K562 (cell line): ENCODE results near the gene GNPTAB. TPM values are rescaled to one million over a fixed set of nuclear protein-coding genes. Genes with fewer than 3 reads are reported as not detected.

Source experiments
- CHCHD3 ChIP-seq: fragments of 250-450 bp; sonication (Bioruptor Pico); IDR thresholded peaks from 2 replicates; pipeline ENCODE4 v2.1.2; 2022; ENCODE audit warnings: mild to moderate bottlenecking
- ETV1 ChIP-seq: fragments of 450-650 bp; conservative IDR thresholded peaks from 2 replicates; pipeline ENCODE4 v1.6.1; 2016; ENCODE audit warnings: missing genetic modification characterization, control low read depth, low read depth, missing compliant biosample characterization
- KLF1 ChIP-seq: fragments of 450-650 bp; IDR thresholded peaks from 2 replicates; pipeline ENCODE4 v1.6.1; 2016; ENCODE audit warnings: missing genetic modification characterization, missing compliant biosample characterization
- L3MBTL2 ChIP-seq: fragments of 450-650 bp; IDR thresholded peaks from 2 replicates; pipeline ENCODE4 v1.6.1; 2016; ENCODE audit warnings: mild to moderate bottlenecking, moderate library complexity
- MAZ ChIP-seq, 2 experiments: fragments of 450-650 bp in 1 of 2; sonication (generic) in 1 of 2; formaldehyde crosslinking; IDR thresholded peaks in 1 of 2; conservative IDR thresholded peaks in 1 of 2; 2 replicates each; pipeline versions ENCODE4 v1.4.0 to v1.5.0; 2020; ENCODE audit warnings: mild to moderate bottlenecking in 1 of 2, missing genetic modification reagents in 1 of 2
- OTX1 ChIP-seq: fragments of 450-650 bp; formaldehyde crosslinking; IDR thresholded peaks from 2 replicates; pipeline ENCODE4 v1.4.0; 2022; ENCODE audit warnings: mild to moderate bottlenecking
- PTBP1 ChIP-seq: fragments of 200-400 bp; formaldehyde crosslinking; IDR thresholded peaks from 2 replicates; pipeline ENCODE4 v1.6.1; 2017; ENCODE audit warnings: low read depth, low read length
- RAD21 ChIP-seq, 2 experiments: fragments of 250-450 bp in 1 of 2; fragments of 450-650 bp in 1 of 2; sonication (Bioruptor Pico) in 1 of 2; formaldehyde crosslinking in 1 of 2; IDR thresholded peaks in 1 of 2; conservative IDR thresholded peaks in 1 of 2; 2 replicates each; pipeline versions ENCODE4 v1.4.0 to v1.8.0; 2020 to 2022; ENCODE audit warnings: mild to moderate bottlenecking in 2 of 2, moderate library complexity in 1 of 2
- SIN3A ChIP-seq, 2 experiments: fragments of 150-350 bp in 1 of 2; IDR thresholded peaks; 2 replicates each; pipeline ENCODE4 v1.6.1; 2011 to 2016; ENCODE audit warnings: borderline replicate concordance in 2 of 2, low read depth in 2 of 2, low read length in 2 of 2, mild to moderate bottlenecking in 2 of 2, moderate library complexity in 2 of 2; ENCODE audit not compliant: control insufficient read depth in 1 of 2
- SMAD4 ChIP-seq: fragments of 250-450 bp; sonication (Bioruptor Pico); conservative IDR thresholded peaks from 2 replicates; pipeline ENCODE4 v1.8.0; 2021; ENCODE audit warnings: inconsistent platforms, mild to moderate bottlenecking, moderate library complexity
- ZFP1 ChIP-seq: fragments of 450-650 bp; formaldehyde crosslinking; IDR thresholded peaks from 2 replicates; pipeline ENCODE4 v1.4.0; 2020; ENCODE audit warnings: mild to moderate bottlenecking, mixed read lengths
- ZKSCAN3 ChIP-seq: fragments of 250-450 bp; sonication (Bioruptor Pico); IDR thresholded peaks from 2 replicates; pipeline ENCODE4 v1.4.0; 2020
- ZNF311 ChIP-seq: fragments of 250-450 bp; sonication (Bioruptor Pico); IDR thresholded peaks from 2 replicates; pipeline ENCODE4 v1.4.0; 2020; ENCODE audit warnings: mild to moderate bottlenecking, moderate library complexity
- polyA plus RNA-seq, 8 experiments: library from polyadenylated mRNA; depleted of rRNA in 4 of 8; stranded (reverse) in 5 of 8; unstranded in 3 of 8; fragments of >200 nt; fragmentation: Nextera tagmentation in 2 of 8; fragmentation: Illumina TruSeq in 1 of 8; extraction: Ambion mirVana in 2 of 8; extraction: Trizol in 1 of 8; gene quantifications; 2 replicates each; pipeline versions ENCODE4 v1.2.1 to v1.2.3, GENCODE V29; 2011 to 2014; ENCODE audit warnings: inconsistent platforms in 1 of 8, missing spikeins in 1 of 8
- total RNA-seq, 7 experiments: library from RNA; depleted of rRNA in 6 of 7; stranded (reverse); fragments of >200 nt in 6 of 7; fragmentation: Illumina TruSeq in 2 of 7; extraction: Trizol in 2 of 7; gene quantifications; 2 replicates each; pipeline versions ENCODE4 v1.2.1 to v1.2.3, GENCODE V29; 2011 to 2021; ENCODE audit warnings: low replicate concordance in 1 of 7
- TF ChIP-seq, protein P1 (sequence below), 2 experiments: IDR thresholded peaks in 1 of 2; conservative IDR thresholded peaks in 1 of 2; 2 replicates each; pipeline ENCODE4 v1.6.1; 2016; ENCODE audit warnings: low read depth in 2 of 2, mild to moderate bottlenecking in 1 of 2, missing compliant biosample characterization in 1 of 2, missing genetic modification characterization in 1 of 2, moderate library complexity in 1 of 2
- TF ChIP-seq, protein P2 (sequence below), 3 experiments: IDR thresholded peaks in 2 of 3; conservative IDR thresholded peaks in 1 of 3; 2 replicates each; pipeline ENCODE4 v1.5.1; 2011 to 2012; ENCODE audit warnings: low read length in 3 of 3, mild to moderate bottlenecking in 3 of 3, control low read depth in 2 of 3, improper control_type of control experiment in 1 of 3, inconsistent platforms in 1 of 3, low read depth in 1 of 3, mixed read lengths in 1 of 3, moderate library complexity in 1 of 3; ENCODE audit not compliant: insufficient read depth in 2 of 3
- TF ChIP-seq, protein P3 (sequence below): fragments of 250-450 bp; sonication (Bioruptor Pico); IDR thresholded peaks from 2 replicates; pipeline ENCODE4 v1.5.0; 2022; ENCODE audit warnings: mild to moderate bottlenecking
- TF ChIP-seq, protein P4 (sequence below): fragments of 450-650 bp; IDR thresholded peaks from 2 replicates; pipeline ENCODE4 v1.6.1; 2016
- TF ChIP-seq, protein P5 (sequence below): sonication (generic); formaldehyde crosslinking; IDR thresholded peaks from 2 replicates; pipeline ENCODE4 v1.8.0; 2022; ENCODE audit warnings: missing genetic modification reagents, mild to moderate bottlenecking, moderate library complexity, borderline replicate concordance

The GNPTAB gene
- total and polyA plus RNA-seq, 9 of the 15 experiments (the other 6 are each of a cell fraction or from before 2014, with no cell fraction given) = 5.9 to 23.2 (median 19.3) TPM

DNA sequence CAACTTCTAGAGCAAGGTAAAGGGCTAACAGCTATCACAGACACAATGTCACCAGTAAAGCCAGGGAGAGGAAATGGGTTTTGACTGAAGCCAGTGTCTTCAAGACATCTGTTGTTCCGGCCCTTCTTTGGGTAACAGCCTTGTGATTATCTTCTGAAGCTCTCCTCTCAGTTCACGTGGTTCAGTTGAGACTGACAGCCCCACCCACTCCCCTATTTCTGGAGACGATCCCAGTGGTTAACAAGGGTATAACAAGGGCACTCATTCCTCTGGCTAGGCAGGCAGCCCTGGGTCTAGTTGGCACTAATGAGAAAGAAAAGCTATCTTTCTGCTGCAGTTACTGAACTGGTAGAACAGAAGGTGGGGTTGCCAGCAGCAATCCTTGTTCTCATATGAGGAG, 6.9 kb downstream of the GNPTAB start (continued):
- TF ChIP-seq, protein P1, sequence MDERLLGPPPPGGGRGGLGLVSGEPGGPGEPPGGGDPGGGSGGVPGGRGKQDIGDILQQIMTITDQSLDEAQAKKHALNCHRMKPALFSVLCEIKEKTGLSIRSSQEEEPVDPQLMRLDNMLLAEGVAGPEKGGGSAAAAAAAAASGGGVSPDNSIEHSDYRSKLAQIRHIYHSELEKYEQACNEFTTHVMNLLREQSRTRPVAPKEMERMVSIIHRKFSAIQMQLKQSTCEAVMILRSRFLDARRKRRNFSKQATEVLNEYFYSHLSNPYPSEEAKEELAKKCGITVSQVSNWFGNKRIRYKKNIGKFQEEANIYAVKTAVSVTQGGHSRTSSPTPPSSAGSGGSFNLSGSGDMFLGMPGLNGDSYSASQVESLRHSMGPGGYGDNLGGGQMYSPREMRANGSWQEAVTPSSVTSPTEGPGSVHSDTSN (CRISPR knock-in tag; IDR thresholded peaks at IDR 0.05; ENCODE audit: low read depth) = peak; percentile 45
- TF ChIP-seq, protein P1 (tag; conservative IDR thresholded peaks at IDR 0.05; ENCODE audit: low read depth) = peak; percentile 63
- TF ChIP-seq CHCHD3 (no peak), MAZ (CRISPR knock-in tag; conservative IDR thresholded peaks at IDR 0.05 in 1 of 2, IDR thresholded peaks at IDR 0.05 in 1 of 2) (0 out of 4 replicates have a peak, but pooled peaks have one; percentile 30 to 36), OTX1 (no peak), SMAD4 (CRISPR knock-in tag) (0 out of 2 replicates have a peak, but pooled peaks have one; percentile 5), ZNF311 (CRISPR knock-in tag) (no peak), KLF1 (tag) (no peak), L3MBTL2 (peak; percentile 63), RAD21 (CRISPR knock-in tag; conservative IDR thresholded peaks at IDR 0.05 in 1 of 2, IDR thresholded peaks at IDR 0.05 in 1 of 2) (0 out of 4 replicates have a peak, but pooled peaks of 1 of the 2 experiments have one; percentile 5), ZFP1 (CRISPR knock-in tag) (no peak), PTBP1 (no peak), SIN3A (IDR thresholded peaks at IDR 0.05; ENCODE audit: borderline replicate concordance in 2 of 2, control insufficient read depth in 1 of 2, low read depth in 2 of 2, low read length in 2 of 2) (peak in 1 of 2 experiments; percentile 73; a peak in 1 of 4 replicates), ETV1 (tag) (0 out of 2 replicates have a peak, but pooled peaks have one; percentile 20), ZKSCAN3 (CRISPR knock-in tag) (no peak)
- TF ChIP-seq, protein P2, sequence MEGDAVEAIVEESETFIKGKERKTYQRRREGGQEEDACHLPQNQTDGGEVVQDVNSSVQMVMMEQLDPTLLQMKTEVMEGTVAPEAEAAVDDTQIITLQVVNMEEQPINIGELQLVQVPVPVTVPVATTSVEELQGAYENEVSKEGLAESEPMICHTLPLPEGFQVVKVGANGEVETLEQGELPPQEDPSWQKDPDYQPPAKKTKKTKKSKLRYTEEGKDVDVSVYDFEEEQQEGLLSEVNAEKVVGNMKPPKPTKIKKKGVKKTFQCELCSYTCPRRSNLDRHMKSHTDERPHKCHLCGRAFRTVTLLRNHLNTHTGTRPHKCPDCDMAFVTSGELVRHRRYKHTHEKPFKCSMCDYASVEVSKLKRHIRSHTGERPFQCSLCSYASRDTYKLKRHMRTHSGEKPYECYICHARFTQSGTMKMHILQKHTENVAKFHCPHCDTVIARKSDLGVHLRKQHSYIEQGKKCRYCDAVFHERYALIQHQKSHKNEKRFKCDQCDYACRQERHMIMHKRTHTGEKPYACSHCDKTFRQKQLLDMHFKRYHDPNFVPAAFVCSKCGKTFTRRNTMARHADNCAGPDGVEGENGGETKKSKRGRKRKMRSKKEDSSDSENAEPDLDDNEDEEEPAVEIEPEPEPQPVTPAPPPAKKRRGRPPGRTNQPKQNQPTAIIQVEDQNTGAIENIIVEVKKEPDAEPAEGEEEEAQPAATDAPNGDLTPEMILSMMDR (IDR thresholded peaks at IDR 0.05 in 2 of 3, conservative IDR thresholded peaks at IDR 0.05 in 1 of 3; ENCODE audit: insufficient read depth in 2 of 3, low read depth in 1 of 3, low read length in 3 of 3) = peak; percentile 39 to 56 (median 48); a peak in 4 of 6 replicates
- TF ChIP-seq, protein P3, sequence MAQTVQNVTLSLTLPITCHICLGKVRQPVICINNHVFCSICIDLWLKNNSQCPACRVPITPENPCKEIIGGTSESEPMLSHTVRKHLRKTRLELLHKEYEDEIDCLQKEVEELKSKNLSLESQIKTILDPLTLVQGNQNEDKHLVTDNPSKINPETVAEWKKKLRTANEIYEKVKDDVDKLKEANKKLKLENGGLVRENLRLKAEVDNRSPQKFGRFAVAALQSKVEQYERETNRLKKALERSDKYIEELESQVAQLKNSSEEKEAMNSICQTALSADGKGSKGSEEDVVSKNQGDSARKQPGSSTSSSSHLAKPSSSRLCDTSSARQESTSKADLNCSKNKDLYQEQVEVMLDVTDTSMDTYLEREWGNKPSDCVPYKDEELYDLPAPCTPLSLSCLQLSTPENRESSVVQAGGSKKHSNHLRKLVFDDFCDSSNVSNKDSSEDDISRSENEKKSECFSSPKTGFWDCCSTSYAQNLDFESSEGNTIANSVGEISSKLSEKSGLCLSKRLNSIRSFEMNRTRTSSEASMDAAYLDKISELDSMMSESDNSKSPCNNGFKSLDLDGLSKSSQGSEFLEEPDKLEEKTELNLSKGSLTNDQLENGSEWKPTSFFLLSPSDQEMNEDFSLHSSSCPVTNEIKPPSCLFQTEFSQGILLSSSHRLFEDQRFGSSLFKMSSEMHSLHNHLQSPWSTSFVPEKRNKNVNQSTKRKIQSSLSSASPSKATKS (CRISPR knock-in tag) = no peak
- TF ChIP-seq, protein P4, sequence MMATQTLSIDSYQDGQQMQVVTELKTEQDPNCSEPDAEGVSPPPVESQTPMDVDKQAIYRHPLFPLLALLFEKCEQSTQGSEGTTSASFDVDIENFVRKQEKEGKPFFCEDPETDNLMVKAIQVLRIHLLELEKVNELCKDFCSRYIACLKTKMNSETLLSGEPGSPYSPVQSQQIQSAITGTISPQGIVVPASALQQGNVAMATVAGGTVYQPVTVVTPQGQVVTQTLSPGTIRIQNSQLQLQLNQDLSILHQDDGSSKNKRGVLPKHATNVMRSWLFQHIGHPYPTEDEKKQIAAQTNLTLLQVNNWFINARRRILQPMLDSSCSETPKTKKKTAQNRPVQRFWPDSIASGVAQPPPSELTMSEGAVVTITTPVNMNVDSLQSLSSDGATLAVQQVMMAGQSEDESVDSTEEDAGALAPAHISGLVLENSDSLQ = peak; percentile 95
- TF ChIP-seq, protein P5, sequence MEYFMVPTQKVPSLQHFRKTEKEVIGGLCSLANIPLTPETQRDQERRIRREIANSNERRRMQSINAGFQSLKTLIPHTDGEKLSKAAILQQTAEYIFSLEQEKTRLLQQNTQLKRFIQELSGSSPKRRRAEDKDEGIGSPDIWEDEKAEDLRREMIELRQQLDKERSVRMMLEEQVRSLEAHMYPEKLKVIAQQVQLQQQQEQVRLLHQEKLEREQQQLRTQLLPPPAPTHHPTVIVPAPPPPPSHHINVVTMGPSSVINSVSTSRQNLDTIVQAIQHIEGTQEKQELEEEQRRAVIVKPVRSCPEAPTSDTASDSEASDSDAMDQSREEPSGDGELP (CRISPR knock-in tag) = 0 out of 2 replicates have a peak, but pooled peaks have one; percentile 13
